Measurements from ENCODE around the gene NADK.
A peak's percentile ranks its signal among the peaks of the same experiment; 100 is the strongest.

NADK gene

GRCh38 chr1:1776672-1777582, 1.3 kb downstream of the NADK start:
- Histone ChIP-seq H3K27ac (no peak overlapping the region), H3K4me3 (ENCODE audit: low read depth, low read length) (peak overlapping the region; percentile 81), H3K36me3 (replicated peaks) (peaks cover 2% of the 10 kb centered on the region), H3K27me3 (replicated peaks) (no peaks in the 10 kb centered on the region)
- no peak for TF ChIP-seq CTCF (IDR thresholded peaks at IDR 0.05; ENCODE audit: low read depth, low read length, missing control alignments)
- in situ Hi-C loops (cut with HindIII; ENCODE audit: low pct_ligation_motif_present, low sequenced_read_pairs): no loop called here
- no peak for DNase-seq

DNA sequence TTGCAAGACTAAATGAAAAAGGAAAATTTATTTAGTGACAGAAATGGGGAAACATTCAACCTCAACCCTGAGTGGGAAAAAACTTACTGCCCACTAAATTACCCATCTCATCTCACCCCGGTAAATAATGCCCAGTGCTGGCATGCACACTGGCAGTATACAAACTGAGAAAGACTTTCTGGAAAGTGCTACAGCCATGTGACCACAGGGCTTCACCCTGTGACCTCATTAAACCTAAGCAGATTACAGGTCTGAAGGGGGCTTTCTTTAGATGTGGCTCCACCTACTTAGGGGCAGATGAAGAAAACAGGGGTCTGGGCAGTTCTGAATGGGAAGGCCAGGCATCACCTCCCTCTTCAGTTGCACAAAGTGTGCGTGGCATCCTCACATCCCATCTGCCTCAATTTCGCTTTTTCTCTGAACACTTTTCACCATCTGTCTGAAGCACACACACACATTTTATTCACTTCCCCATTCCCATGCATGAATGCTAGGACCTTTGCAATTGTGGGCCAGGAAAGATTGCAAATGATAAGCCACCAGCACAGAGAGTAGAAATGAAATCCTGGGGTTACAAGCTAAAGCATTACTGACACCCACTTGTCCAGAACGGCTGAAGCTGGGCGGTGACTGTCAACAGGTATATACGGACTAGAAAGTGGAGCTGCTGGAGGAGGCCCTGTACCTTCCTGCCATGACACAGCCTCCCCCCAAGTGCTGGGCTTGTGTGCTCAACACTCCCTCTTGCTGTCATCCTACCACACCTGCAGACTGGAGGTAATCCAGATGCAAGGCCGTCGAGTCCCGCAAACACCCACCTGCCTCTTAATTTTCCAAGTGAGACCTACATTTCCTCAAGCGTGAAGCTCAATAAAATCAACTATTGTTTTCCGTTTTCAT, 2.7 kb downstream of the NADK start:
- DNase-seq: no peak
- TF ChIP-seq CTCF (IDR thresholded peaks at IDR 0.05; ENCODE audit: low read depth, low read length, missing control alignments): no peak
- H3K27ac ChIP-seq: no peak overlapping the region
- in situ Hi-C loops (cut with HindIII; ENCODE audit: low pct_ligation_motif_present, low sequenced_read_pairs): no loop called here
- peaks cover 2% of the 10 kb centered on the region for H3K36me3 ChIP-seq (replicated peaks)
- no peaks in the 10 kb centered on the region for H3K27me3 ChIP-seq (replicated peaks)
- no peak overlapping the region for H3K4me3 ChIP-seq (ENCODE audit: low read depth, low read length)

GRCh38 chr1:1773874-1774273, 4.4 kb downstream of the NADK start:
- in situ Hi-C loops (cut with HindIII; ENCODE audit: low pct_ligation_motif_present, low sequenced_read_pairs): no loop called here
- TF ChIP-seq CTCF (IDR thresholded peaks at IDR 0.05; ENCODE audit: low read depth, low read length, missing control alignments): no peak
- H3K27ac ChIP-seq: no peak overlapping the region

DNA sequence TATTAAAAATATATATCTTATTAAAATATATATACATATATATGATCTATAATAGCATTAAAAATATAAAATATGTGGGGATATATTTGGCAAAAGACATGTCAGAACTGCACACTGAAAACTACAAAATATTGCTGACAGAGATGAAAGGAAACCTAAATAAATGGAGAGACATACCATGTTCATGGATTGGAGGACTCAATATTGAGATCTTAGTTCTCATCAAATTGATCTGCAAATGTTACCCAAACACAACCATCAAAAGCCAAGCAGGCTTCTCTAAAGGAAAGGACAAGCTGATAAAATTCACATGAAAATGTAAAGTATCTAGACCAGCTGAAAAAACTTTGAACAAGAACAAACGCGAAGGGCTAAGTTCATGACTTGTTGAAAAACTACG, 7.2 kb downstream of the NADK start:
- DNase-seq: no peak
- in situ Hi-C loops (cut with HindIII; ENCODE audit: low pct_ligation_motif_present, low sequenced_read_pairs): no loop called here
- Histone ChIP-seq H3K36me3 (replicated peaks) (peaks cover 2% of the 10 kb centered on the region), H3K4me3 (ENCODE audit: low read depth, low read length) (no peak overlapping the region), H3K27ac (no peak overlapping the region), H3K27me3 (replicated peaks) (no peaks in the 10 kb centered on the region)
- TF ChIP-seq CTCF (IDR thresholded peaks at IDR 0.05; ENCODE audit: low read depth, low read length, missing control alignments): no peak

More at GRCh38 chr1:1773874-1774273, 4.4 kb downstream of the NADK start:
- no peak for DNase-seq
- no peaks in the 10 kb centered on the region for H3K27me3 ChIP-seq (replicated peaks)
- no peak overlapping the region for H3K4me3 ChIP-seq (ENCODE audit: low read depth, low read length)
- peaks cover 2% of the 10 kb centered on the region for H3K36me3 ChIP-seq (replicated peaks)

DNA sequence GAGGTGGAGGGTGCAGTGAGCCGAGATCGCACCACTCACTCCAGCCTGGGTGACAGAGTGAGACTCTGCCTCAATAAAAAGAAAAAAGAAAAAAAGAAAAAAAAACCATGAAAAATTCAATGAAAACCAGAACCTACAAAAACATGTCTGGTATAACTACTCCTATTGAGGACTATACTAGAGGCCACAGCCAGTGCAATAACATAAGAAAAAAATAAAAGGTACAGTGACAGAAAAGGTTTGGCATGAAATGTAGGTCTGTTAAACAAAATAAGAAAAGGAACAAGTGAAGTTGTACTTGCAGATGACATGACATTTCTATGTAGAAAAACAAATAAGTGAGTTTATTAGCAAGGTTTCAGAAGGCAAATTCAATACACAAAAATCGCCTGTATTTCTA, 8.2 kb downstream of the NADK start:
- no peaks in the 10 kb centered on the region for H3K27me3 ChIP-seq (replicated peaks)
- no peak overlapping the region for H3K27ac ChIP-seq
- peaks cover 3% of the 10 kb centered on the region for H3K36me3 ChIP-seq (replicated peaks)
- TF ChIP-seq CTCF (IDR thresholded peaks at IDR 0.05; ENCODE audit: low read depth, low read length, missing control alignments): no peak
- in situ Hi-C loops (cut with HindIII; ENCODE audit: low pct_ligation_motif_present, low sequenced_read_pairs): no loop called here
- no peak overlapping the region for H3K4me3 ChIP-seq (ENCODE audit: low read depth, low read length)
- no peak for DNase-seq

All from brain microvascular endothelial cell (primary cell).